Neural cell (in vitro differentiated cells): ENCODE results near the gene BRDT.

Experiments
- EP300 ChIP-seq: fragments of 450-650 bp; conservative IDR thresholded peaks from 2 replicates; pipeline ENCODE4 v1.6.1; 2014; ENCODE audit warnings: antibody characterized with exemption, mild to moderate bottlenecking, moderate library complexity; ENCODE audit not compliant: poor library complexity, severe bottlenecking
- EZH2 ChIP-seq: fragments of 200-600, 300-800 bp; shearing (Covaris generic), sonication (generic); IDR thresholded peaks from 2 replicates; pipeline ENCODE4 v1.6.1; 2014; ENCODE audit warnings: antibody characterized with exemption, low read length, borderline replicate concordance, mild to moderate bottlenecking; ENCODE audit not compliant: insufficient read depth, poor library complexity, severe bottlenecking
- RAD21 ChIP-seq: fragments of 450-650 bp; conservative IDR thresholded peaks from 2 replicates; pipeline ENCODE4 v1.6.1; 2014; ENCODE audit warnings: antibody characterized with exemption, mild to moderate bottlenecking, moderate library complexity
- TF ChIP-seq, protein P1 (sequence below): fragments of 450-650 bp; IDR thresholded peaks from 2 replicates; pipeline ENCODE4 v1.5.1; 2014; ENCODE audit warnings: antibody characterized with exemption, mild to moderate bottlenecking, moderate library complexity; ENCODE audit not compliant: poor library complexity, severe bottlenecking

DNA sequence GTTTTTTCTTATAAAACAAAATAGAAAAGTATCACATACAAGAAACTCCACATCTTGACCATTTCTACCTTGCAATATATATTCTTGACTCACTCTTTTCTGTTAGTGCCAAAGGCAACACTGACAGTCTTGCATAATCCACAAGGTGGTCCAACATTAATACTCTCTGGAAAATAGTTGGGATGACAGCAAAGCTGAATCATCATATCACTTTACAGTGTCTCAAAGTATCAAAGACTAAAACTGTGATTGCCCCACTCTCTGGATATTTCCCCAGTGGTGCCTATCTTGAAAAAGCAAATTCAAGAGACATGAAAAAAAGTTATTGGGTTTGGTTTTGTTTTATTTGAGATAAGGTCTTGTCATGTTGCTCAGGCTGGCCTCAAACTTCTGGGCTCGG is 48.6 kb upstream of the BRDT start:
- TF ChIP-seq, protein P1, sequence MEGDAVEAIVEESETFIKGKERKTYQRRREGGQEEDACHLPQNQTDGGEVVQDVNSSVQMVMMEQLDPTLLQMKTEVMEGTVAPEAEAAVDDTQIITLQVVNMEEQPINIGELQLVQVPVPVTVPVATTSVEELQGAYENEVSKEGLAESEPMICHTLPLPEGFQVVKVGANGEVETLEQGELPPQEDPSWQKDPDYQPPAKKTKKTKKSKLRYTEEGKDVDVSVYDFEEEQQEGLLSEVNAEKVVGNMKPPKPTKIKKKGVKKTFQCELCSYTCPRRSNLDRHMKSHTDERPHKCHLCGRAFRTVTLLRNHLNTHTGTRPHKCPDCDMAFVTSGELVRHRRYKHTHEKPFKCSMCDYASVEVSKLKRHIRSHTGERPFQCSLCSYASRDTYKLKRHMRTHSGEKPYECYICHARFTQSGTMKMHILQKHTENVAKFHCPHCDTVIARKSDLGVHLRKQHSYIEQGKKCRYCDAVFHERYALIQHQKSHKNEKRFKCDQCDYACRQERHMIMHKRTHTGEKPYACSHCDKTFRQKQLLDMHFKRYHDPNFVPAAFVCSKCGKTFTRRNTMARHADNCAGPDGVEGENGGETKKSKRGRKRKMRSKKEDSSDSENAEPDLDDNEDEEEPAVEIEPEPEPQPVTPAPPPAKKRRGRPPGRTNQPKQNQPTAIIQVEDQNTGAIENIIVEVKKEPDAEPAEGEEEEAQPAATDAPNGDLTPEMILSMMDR: no peak
- TF ChIP-seq EZH2 (no peak), EP300 (no peak), RAD21 (no peak)
